NCI-H2227 (cell line): Measurements from ENCODE around the gene RFX8.
"Not testable (repeated sequence)": the region's sequence is repeated elsewhere in the genome, so short reads cannot be mapped to it uniquely, and the experiment has no call there.

ENCODE experiments used
- DNase-seq: peaks from one replicate; lab custom pipeline; 2025; ENCODE audit not compliant: unreplicated experiment; lab: John Stamatoyannopoulos, UW

The RFX8 gene

GRCh38 chr2:101486994-101487393 is 12.1 kb upstream of the RFX8 start:
- DNase-seq: no peak

- DNase-seq: no peak
Observed at GRCh38 chr2:101486258-101486701, 11.4 kb upstream of the RFX8 start.

- no peak for DNase-seq
Observed at GRCh38 chr2:101485856-101486255, 10.9 kb upstream of the RFX8 start.

GRCh38 chr2:101480764-101481163 is 5.9 kb upstream of the RFX8 start:
- no peak for DNase-seq

- no peak for DNase-seq
Observed at GRCh38 chr2:101479810-101480209, 4.9 kb upstream of the RFX8 start.

GRCh38 chr2:101479328-101479727 is 4.4 kb upstream of the RFX8 start:
- DNase-seq: no peak

- DNase-seq: no peak
Observed at GRCh38 chr2:101478181-101479001, 3.5 kb upstream of the RFX8 start.

- no peak for DNase-seq
Observed at GRCh38 chr2:101477556-101477955, 2.6 kb upstream of the RFX8 start.

GRCh38 chr2:101476605-101477208 is 1.8 kb upstream of the RFX8 start:
- no peak for DNase-seq

GRCh38 chr2:101473911-101474701 is 806 bp downstream of the RFX8 start:
- peak; percentile 40 for DNase-seq

- DNase-seq: no peak
Observed at GRCh38 chr2:101473591-101473910, 1.4 kb downstream of the RFX8 start.

- no peak for DNase-seq
Observed at GRCh38 chr2:101469863-101470262, 5.0 kb downstream of the RFX8 start.

GRCh38 chr2:101467306-101467705 is 7.6 kb downstream of the RFX8 start:
- no peak for DNase-seq

- DNase-seq: no peak
Observed at GRCh38 chr2:101466426-101466825, 8.5 kb downstream of the RFX8 start.

GRCh38 chr2:101464841-101465240 is 10.1 kb downstream of the RFX8 start:
- no peak for DNase-seq

GRCh38 chr2:101463911-101464641 is 10.8 kb downstream of the RFX8 start:
- DNase-seq: no peak

GRCh38 chr2:101463421-101463820 is 11.5 kb downstream of the RFX8 start:
- DNase-seq: no peak

GRCh38 chr2:101461381-101461780 is 13.5 kb downstream of the RFX8 start:
- DNase-seq: no peak

- not testable (repeated sequence) for DNase-seq
Observed at GRCh38 chr2:101454408-101454807, 20.5 kb downstream of the RFX8 start.

GRCh38 chr2:101450965-101451364 is 23.9 kb downstream of the RFX8 start:
- DNase-seq: no peak

- no peak for DNase-seq
Observed at GRCh38 chr2:101446869-101447268, 28.0 kb downstream of the RFX8 start.
